Thoracic aorta (tissue), 2 donors: ENCODE data around the gene ZNF827. TPM values are rescaled to one million over a fixed set of nuclear protein-coding genes. Genes with fewer than 3 reads are reported as not detected.

ENCODE experiments used
- ATAC-seq: fragments of 150-250 bp; one replicate; pipeline ENCODE4 v1.8.0; 2017; ENCODE audit warnings: low read depth; ENCODE audit not compliant: insufficient number of reproducible peaks, low FRiP score
- DNase-seq: peaks from one replicate; pipeline ENCODE4 v3.0.0-alpha.2; 2020; ENCODE audit warnings: low spot score
- H3K27ac ChIP-seq, 2 donors: fragments of 200-600 bp; sonication (generic); 1 replicate in 1 of 2; 2 replicates in 1 of 2; pipeline ENCODE4 v1.5.1; 2016; ENCODE audit warnings: mild to moderate bottlenecking in 2 of 2, moderate library complexity in 2 of 2
- H3K27me3 ChIP-seq: fragments of 200-600 bp; sonication (generic); replicated peaks from 2 replicates; pipeline ENCODE4 v1.6.0; 2016; ENCODE audit warnings: mild to moderate bottlenecking; ENCODE audit not compliant: insufficient read depth
- H3K36me3 ChIP-seq: fragments of 200-600 bp; sonication (generic); one replicate; pipeline ENCODE4 v1.5.1; 2016
- H3K4me1 ChIP-seq, 2 donors: fragments of 200-600 bp; sonication (generic); 1 replicate in 1 of 2; 2 replicates in 1 of 2; pipeline versions ENCODE4 v1.5.1 to v1.6.0; 2016; ENCODE audit warnings: low read depth in 2 of 2, mild to moderate bottlenecking in 1 of 2; ENCODE audit not compliant: control insufficient read depth in 1 of 2
- H3K4me3 ChIP-seq: fragments of 200-600 bp; sonication (generic); 2 replicates; pipeline ENCODE4 v1.5.1; 2016; ENCODE audit warnings: mild to moderate bottlenecking
- H3K9me3 ChIP-seq: fragments of 200-600 bp; sonication (generic); 2 replicates; pipeline ENCODE4 v1.5.1; 2016
- total RNA-seq, 2 donors: library from RNA; depleted of rRNA; stranded (reverse); fragments of >200 nt; gene quantifications; one replicate each; pipeline versions ENCODE4 v1.1.0 to v1.2.3, GENCODE V29; 2016
- TF ChIP-seq, protein P1 (sequence below): fragments of 200-600 bp; sonication (generic); IDR thresholded peaks from one replicate; pipeline ENCODE4 v1.5.1; 2019; ENCODE audit warnings: antibody characterized with exemption

ZNF827 gene
- total RNA-seq, 2 donors from 2014 or later, result 20.2 to 41.4 TPM

DNA sequence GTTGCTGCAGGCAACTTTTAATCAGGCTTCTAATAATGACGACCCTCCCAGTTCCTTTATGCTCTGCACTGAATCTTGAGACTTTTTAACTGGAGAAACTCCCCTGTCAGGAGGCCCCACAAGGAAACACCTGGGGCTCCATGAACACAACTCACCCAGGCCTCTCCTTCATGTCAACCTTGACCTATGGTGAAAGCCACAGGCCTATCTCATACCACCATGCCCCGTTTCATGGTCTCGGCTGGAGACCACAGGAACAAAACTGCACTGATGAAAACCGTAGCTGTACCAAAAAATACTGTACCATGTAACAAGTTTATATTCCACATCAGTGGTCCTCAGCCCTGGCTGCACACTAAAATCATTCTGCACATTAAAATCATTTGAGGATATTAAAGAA is 57.0 kb downstream of the ZNF827 start:
- no peak for ATAC-seq
- TF ChIP-seq, protein P1, sequence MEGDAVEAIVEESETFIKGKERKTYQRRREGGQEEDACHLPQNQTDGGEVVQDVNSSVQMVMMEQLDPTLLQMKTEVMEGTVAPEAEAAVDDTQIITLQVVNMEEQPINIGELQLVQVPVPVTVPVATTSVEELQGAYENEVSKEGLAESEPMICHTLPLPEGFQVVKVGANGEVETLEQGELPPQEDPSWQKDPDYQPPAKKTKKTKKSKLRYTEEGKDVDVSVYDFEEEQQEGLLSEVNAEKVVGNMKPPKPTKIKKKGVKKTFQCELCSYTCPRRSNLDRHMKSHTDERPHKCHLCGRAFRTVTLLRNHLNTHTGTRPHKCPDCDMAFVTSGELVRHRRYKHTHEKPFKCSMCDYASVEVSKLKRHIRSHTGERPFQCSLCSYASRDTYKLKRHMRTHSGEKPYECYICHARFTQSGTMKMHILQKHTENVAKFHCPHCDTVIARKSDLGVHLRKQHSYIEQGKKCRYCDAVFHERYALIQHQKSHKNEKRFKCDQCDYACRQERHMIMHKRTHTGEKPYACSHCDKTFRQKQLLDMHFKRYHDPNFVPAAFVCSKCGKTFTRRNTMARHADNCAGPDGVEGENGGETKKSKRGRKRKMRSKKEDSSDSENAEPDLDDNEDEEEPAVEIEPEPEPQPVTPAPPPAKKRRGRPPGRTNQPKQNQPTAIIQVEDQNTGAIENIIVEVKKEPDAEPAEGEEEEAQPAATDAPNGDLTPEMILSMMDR, result no peak
- H3K27me3 ChIP-seq, result no peaks in the 10 kb centered on the region
- peak overlapping the region; percentile 4 to 77 for H3K27ac ChIP-seq
- H3K36me3 ChIP-seq, result peaks cover 3% of the 10 kb centered on the region
- DNase-seq, result no peak
- no peak overlapping the region for H3K4me3 ChIP-seq
- peaks cover 16 to 80% of the 10 kb centered on the region in 2 donors for H3K4me1 ChIP-seq
- no peaks in the 10 kb centered on the region for H3K9me3 ChIP-seq

DNA sequence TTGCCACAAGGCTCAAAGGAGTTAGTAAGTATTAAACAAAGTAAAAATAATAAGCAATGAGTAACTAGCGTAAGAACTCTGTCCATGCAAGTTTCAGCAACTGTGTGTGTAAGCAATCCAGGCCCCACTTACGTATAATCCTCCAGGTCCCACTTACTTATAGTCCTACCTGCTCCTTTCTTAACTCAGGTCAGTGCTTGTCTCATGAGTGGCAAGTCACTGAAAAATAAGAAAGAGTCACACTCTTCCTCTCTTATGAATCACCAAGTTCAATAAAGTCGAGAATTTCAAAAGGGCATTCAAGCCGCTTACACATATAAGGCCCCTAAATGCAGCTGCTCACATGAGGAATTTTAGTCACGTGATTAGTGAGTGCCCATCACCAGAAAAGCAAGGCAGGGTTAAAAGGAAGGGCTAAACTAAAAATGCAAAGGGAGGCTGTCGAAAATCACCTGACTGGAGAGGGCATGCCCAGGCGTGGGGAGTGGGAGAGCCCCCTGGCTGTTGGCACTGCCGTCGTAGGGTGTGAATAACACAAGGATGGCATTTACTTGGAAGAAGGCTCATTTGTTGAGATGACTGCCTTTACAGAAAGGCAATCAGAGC is 58.2 kb downstream of the ZNF827 start:
- Histone ChIP-seq H3K27ac (peak overlapping the region; percentile 54 to 77), H3K4me1 (peaks cover 6 to 75% of the 10 kb centered on the region in 2 donors), H3K9me3 (no peaks in the 10 kb centered on the region), H3K4me3 (no peak overlapping the region), H3K27me3 (no peaks in the 10 kb centered on the region), H3K36me3 (peaks cover 3% of the 10 kb centered on the region)
- no peak for ATAC-seq
- TF ChIP-seq, protein P1, result no peak
- DNase-seq, result no peak

DNA sequence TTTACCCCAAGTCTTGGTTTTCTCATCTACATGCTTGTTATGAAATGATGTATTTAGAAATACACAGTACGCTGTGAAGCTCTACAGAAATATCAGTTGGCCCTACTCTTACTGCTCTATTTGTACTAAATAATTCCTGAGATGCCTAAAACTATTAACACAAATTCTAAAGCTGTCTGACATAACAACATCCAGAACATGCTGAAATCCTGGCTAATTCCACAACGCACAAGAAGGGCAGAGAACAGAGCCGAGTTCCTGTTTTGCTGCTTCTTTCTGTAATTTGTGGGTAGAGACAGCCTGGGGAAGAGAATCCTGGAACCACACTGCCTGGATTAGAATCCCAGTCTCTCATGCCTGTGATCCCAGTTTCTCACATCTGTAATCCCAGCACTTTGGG is 59.0 kb downstream of the ZNF827 start:
- H3K4me1 ChIP-seq, result peaks cover 6 to 71% of the 10 kb centered on the region in 2 donors
- peak overlapping the region; percentile 54 to 77 for H3K27ac ChIP-seq
- no peak for ATAC-seq
- no peak overlapping the region for H3K4me3 ChIP-seq
- no peaks in the 10 kb centered on the region for H3K27me3 ChIP-seq
- no peak for DNase-seq
- H3K9me3 ChIP-seq, result no peaks in the 10 kb centered on the region
- no peaks in the 10 kb centered on the region for H3K36me3 ChIP-seq
- TF ChIP-seq, protein P1, result no peak

DNA sequence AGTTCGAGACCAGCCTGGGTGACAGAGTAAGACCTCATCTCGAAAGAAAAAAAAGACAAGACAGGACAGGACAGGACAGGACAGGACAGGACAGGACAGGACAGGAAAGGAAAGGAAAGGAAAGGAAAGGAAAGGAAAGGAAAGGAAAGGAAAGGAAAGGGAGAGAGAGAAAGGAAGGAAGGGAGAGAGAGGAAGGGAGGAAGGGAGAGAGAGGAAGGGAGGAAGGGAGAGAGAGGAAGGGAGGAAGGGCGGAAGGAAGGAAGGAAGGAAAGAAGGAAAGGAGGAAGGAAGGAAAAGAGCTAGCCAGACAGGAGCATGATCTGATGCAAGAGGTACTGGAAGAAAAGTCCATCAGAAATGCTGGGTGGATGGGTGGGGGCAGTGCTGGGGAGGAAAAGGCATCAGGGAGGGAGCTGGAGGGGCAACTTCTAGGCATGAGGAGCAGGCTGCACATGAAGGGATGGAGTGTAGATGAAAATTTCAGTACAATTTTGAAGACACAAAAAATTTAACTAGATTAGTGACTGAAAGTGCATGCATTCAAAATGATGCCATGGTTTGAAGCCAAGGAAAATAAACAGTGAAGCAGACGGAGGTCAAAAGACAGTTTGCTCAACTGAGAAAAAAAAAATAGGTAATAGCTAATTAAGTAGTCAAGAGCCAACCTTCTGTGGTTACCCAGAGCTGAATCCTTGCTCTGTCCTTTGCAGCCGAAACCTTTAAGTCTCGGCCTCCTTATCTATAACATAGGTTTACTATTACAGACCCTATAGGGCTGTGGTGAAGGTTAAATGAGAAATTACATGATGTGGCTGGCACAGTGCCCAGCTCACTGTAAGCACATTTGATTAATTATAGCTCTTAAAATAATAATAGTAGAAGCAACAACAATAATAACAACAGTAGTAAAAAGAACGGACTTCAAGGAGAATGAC is 59.9 kb downstream of the ZNF827 start:
- H3K36me3 ChIP-seq, result no peaks in the 10 kb centered on the region
- ATAC-seq (no peak), DNase-seq (no peak)
- H3K4me1 ChIP-seq, result peaks cover 6 to 67% of the 10 kb centered on the region in 2 donors
- peak overlapping the region; percentile 54 to 77 for H3K27ac ChIP-seq
- H3K4me3 ChIP-seq, result no peak overlapping the region
- H3K9me3 ChIP-seq, result no peaks in the 10 kb centered on the region
- H3K27me3 ChIP-seq, result no peaks in the 10 kb centered on the region
- TF ChIP-seq, protein P1, result no peak

DNA sequence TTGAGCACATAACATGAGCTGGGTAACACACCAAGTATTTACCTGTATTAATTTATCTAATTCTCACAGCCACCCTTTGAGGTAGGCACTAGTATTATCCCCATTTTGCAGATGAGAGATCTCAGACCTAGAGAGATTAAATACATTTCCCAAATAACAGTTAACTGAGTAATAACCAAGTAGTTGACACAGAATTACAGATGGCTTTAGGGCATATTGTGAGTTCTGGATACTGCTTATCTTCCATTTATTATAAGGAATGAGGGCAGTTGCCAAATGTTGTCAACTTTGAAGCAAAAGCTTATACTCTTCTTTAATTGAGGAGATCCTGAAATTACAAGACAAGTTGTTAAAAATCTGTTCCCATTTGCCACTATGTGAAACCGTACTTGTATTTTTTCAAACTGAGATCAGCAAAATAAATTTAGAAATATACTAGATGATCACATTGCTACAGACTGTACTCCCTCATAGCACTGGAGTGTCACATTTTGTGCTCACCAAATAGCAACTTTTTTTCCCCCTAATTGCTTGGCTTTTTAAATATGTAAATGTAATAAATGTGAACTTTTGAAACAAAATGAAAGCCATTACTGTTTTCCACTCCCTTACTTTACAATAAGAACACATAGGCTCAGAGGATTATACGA is 62.0 kb downstream of the ZNF827 start:
- Histone ChIP-seq H3K9me3 (no peaks in the 10 kb centered on the region), H3K4me1 (peaks cover 6 to 56% of the 10 kb centered on the region in 2 donors), H3K4me3 (no peak overlapping the region), H3K36me3 (no peaks in the 10 kb centered on the region), H3K27ac (peak overlapping the region in 1 of 2 donors; percentile 18), H3K27me3 (no peaks in the 10 kb centered on the region)
- TF ChIP-seq, protein P1, result no peak
- DNase-seq (no peak), ATAC-seq (no peak)
